GM12892 (cell line): ENCODE results near the gene PRKN.
"Not testable (repeated sequence)": the region's sequence is repeated elsewhere in the genome, so short reads cannot be mapped to it uniquely, and the experiment has no call there.

Source experiments
- DNase-seq: peaks from one replicate; pipeline ENCODE4 v3.0.0; 2011; ENCODE audit not compliant: insufficient read length
- FAIRE-seq: peaks from 2 replicates; lab custom pipeline; 2011; peaks lifted over from hg19 to GRCh38; lab: Jason Lieb, UNC
- POLR2A ChIP-seq: IDR thresholded peaks from 2 replicates; pipeline ENCODE4 v1.6.1; 2011; ENCODE audit warnings: low read depth, low read length, control low read depth
- POLR2AphosphoS5 ChIP-seq: IDR thresholded peaks from 2 replicates; pipeline ENCODE4 v1.6.1; 2011; ENCODE audit warnings: low read depth, low read length, control low read depth
- TAF1 ChIP-seq: IDR thresholded peaks from 2 replicates; pipeline ENCODE4 v1.6.1; 2011; ENCODE audit warnings: low read depth, mild to moderate bottlenecking, control low read depth, low read length, borderline replicate concordance

PRKN gene

DNA sequence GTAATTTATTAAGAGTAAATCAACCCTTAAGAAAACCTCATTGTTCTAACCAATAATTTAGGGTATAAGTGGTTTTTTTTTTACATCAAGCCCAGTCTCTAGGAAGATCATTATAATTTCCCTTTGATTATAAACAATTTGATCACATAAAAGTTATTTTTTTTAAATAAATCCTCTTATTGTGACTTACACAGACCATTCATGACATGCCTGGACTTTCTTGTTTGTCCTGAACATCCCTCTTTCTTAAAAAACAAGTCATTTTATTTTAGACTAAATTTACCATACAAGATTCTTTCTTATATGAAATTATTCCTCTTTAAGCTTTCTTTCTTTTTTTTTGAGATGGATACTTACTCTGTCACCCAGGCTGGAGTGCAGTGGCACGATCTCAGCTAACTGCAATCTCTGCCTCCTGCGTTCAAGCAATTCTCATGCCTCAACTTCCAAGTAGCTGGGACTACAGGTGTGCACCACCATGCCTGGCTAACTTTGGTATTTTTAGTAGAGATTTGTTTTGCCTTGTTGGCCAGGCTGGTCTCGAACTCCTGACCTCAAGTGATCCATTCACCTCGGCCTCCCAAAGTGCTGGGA is 1400.1 kb downstream of the PRKN start:
- TF ChIP-seq POLR2AphosphoS5 (no peak), TAF1 (no peak), POLR2A (no peak)
- DNase-seq (no peak), FAIRE-seq (no peak)

DNA sequence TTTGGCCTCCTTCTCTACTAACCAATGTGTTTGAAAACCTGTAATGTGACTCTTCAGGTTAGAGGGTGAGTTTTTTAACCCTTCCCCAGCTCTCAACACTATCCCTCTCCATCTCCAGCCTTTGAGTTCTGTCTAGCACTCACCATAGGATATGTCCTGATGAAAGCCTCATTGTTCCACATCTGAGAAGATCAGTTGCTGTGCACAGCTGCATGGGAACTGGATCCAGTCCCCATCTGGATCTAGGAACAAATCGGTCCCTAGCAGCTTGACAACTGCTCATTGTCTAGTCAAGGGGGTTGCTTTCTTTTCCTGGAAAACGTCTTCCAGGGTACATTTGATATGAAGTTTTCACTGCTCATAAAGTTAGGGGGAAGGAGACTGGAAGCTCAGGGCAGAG is 1408.3 kb downstream of the PRKN start:
- DNase-seq, result no peak
- no peak for TF ChIP-seq TAF1
- TF ChIP-seq POLR2A, result no peak
- FAIRE-seq, result no peak

DNA sequence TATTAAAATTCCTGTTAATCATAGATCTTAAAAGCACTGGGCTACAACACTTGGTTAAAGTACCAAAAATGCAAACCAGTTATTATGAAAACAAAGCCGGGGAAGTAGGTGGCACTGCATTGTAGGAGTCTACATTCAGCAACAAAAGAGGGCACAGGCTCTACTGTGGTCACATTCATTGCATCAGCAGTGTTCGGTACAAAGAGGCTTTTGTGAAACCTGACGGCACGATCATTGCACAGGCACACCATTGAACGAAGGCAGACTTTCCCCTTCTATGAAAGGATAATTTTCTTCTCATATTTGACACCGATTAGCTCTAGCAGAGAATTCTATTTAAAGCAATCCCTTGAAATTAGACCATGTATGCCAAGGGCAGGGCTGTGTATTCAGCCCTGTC is 1409.1 kb downstream of the PRKN start:
- FAIRE-seq (no peak), DNase-seq (no peak)
- TF ChIP-seq POLR2A (no peak), TAF1 (no peak), POLR2AphosphoS5 (no peak)

DNA sequence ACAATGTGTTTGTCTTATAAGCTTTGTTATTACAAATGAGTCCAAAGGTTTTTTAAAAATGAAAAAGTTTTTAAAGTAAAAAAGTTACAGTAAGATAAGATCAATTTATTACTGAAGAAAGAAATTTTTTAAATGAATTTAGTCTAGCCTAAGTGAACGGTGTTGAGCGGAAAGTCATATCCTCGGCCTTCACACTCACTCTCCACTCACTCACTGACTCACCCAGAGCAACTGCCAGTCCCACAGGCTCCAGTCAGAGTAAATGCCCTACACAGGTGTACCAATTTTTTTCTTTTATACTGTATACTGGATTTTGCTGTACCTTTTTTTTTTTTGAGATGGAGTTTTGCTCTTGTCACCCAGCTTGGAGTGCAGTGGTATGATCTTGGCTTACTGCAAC is 1411.0 kb downstream of the PRKN start:
- no peak for FAIRE-seq
- TF ChIP-seq POLR2A, result no peak
- TF ChIP-seq TAF1, result no peak
- no peak for TF ChIP-seq POLR2AphosphoS5
- DNase-seq, result no peak

DNA sequence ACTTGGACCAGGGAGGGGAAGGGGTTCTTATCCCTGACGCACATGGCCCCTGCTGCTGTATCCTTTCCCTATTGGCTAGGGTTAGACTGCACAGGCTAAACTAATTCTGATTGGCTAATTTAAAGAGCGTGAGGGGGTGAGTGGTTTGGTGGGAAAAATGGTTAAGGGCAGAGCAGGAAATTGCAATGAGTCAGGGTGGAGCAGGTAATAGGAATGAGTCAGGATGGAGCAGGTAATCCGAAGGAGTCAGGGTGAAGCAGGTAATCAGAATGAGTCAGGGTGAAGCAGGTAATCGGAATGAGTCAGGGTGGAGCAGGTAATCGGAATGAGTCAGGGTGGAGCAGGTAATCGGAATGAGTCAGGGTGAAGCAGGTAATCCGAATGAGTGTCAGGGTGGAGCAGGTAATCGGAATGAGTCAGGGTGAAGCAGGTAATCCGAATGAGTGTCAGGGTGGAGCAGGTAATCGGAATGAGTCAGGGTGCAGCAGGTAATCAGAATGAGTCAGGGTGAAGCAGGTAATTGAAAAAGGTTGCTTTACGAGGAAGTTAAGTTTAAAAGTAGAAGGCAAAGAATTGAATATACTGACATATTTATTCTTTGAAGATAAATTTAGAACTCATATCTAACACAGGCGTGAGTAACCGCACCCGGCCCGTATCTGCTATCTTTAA is 1412.2 kb downstream of the PRKN start:
- DNase-seq, FAIRE-seq: not testable (repeated sequence)

DNA sequence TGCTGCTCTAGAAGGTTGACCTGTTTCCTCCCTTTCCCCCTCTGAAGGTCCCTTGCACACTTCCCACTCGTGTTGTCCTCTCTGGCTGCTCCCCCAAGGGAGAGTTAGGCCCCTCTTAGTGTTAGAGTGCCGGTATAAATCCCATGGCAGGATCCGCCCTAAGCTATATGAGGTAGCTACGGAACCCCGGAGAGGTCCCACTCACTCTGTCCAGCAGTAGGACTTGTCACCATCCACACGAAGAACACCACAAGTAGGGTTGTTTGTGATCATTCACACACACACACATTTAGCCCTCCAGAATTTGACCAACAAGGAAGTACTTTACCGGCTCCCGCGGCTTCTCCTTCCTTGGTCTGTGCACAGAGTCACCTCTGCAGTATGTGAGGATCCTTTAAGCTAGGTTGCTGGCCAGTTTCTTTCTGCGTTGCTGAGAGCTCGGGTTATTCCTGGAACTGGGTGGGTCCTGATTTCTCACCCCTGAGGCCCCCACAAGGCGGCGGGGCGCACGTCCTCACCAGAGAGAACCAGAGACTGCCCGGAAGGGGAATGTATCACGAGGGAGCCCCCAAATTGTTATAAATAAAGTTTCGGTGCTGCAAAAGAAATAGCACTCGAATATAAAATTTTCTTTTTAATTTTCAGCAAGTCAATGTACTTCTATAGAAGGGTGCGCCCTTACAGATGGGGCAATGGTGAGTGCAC is 1412.9 kb downstream of the PRKN start:
- not testable (repeated sequence) for FAIRE-seq, DNase-seq

DNA sequence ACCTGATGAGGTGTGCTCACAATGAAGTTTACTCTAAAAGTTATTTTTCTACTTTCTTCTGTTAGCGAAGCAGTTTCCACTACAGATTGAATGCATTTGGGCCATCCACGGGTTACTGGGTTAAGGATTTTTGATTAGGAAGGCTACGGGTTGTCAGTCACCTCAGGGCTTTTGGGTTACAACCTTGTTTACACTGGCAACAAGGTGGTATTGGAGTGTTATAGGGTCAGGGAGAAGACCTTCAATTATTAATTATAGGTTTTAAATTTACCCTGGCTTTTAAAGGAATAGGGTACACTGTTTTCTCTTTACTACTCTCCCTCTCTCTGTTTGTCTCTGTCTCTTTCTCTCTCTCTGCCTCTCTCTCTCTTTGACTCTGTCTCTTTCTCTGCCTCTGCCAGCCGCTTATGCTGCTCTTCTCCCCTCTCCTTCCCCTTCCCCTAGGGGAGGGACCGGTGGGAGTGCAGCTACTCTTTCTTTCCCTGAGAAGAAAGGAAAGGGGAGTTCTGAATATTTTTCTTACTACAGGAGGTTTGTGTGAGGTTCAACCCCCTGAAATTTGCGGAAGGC is 1413.5 kb downstream of the PRKN start:
- DNase-seq (no peak), FAIRE-seq (no peak)
- no peak for TF ChIP-seq POLR2AphosphoS5
- TF ChIP-seq TAF1, result no peak
- TF ChIP-seq POLR2A, result no peak

DNA sequence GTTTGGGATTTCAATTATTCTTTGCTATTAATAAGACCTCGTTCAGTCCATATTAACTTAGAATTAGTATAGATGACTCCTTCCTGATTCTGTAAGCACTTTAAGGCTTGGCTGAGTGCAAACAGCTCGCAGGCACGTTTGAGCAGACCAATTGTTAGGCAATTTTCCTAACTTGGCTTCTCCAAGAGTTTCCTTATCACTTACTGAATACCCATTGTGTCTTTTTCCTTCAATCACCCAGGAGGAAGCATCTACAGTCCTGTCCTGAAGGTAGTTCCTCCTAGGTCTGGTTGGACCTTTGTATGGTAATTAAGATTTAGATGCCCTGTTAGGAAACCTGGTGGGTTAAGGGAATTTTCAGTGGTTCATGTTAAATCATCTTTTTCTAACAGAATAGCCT is 1414.1 kb downstream of the PRKN start:
- DNase-seq, FAIRE-seq: not testable (repeated sequence)

DNA sequence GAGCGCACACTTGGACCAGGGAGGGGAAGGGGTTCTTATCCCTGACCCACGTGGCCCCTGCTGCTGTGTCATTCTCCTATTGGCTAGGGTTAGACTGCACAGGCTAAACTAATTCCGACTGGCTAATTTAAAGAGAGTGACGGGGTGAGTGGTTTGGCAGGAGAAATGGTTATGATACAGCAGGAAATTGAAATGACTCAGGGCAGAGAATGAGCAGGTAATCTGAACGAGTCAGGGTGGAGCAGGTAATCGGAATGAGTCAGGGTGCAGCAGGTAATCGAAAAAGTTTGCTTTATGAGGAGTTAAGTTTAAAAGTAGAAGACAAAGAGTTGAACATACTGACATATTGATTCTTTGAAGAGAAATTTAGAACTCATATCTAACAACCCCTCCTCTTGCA is 1417.8 kb downstream of the PRKN start:
- DNase-seq, FAIRE-seq: not testable (repeated sequence)

DNA sequence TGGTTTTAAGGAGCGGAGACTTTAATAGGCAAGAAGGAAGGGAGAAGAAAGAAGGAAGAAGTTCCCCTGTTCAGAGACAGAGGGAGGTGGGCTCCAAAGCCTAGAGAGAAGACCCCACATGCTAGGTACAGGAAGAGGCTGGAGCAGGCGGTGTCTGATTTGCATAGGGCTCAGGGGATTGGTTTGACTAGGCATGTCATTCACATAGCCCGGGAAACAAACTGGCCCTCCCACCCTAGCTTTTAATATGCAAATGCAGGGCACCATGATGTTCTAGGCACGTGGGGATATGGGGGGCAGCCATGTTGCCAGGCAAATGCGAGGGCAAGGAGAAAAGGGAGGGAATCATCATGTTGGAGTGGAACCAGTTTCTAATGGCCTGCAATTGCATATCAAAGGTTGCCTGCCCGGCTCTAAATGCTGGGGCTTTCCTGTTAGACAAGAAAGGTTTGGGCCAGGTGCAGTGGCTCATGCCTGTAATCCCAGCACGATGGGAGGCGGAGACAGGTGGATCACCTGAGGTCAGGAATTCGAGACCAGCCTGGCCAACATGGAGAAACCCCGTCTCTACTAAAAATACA is 1419.4 kb downstream of the PRKN start:
- FAIRE-seq, result no peak
- TF ChIP-seq POLR2AphosphoS5, result no peak
- no peak for TF ChIP-seq TAF1
- no peak for TF ChIP-seq POLR2A
- DNase-seq, result no peak

DNA sequence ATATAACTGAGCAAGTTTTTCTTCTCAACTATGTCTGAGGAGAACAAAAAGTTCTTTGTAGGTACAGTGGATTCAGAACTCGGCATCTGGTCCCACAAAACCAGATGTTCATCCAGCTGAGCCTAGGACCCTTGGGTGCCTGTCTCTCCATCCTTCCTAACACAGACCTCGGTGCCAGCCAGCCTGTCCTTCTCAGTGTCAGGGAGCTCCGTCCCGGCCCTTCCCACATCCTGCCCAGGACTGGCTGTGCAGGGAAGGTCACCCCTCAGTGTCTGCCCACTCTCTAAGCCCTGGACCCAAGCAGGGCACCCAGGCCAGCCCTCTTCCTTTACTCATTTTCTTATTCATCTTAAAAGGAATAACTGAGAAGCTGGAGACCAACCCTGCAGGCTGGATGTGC is 1421.7 kb downstream of the PRKN start:
- TF ChIP-seq POLR2A (no peak), TAF1 (no peak), POLR2AphosphoS5 (no peak)
- no peak for FAIRE-seq
- no peak for DNase-seq

DNA sequence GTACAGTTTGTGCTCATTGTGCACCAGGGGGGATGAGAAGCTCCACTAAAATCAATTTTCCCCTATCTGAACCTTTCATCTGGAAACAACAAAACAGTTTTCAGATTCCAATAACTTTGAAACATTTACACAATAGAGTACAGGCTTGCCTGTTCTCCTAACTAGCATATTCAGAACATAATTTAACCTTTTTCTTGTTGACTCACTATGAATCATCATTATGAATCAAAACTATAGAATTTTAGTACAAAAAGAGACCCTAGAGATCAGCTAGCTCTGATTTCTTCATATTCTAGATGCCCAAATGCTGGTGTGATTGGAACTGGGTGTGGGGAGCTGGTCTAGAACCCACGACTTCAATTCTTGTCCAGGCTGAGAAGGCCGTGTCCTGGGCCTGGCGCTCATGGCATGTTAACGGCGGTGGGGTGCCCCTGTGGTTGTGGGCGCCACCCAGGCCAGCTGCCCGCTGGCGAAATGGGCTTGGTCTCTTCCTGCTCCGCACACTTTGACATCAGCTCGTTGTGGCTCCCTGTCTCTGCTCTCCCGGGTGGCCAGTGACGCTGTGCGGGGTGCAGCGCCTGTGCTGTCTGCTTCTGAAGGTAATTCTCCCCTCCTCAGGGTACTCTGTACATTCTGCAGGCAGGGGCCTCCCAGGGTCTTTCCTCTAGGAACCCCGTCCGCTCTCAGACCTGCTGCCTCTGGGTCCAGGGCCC is 1423.8 kb downstream of the PRKN start:
- FAIRE-seq, result no peak
- no peak for DNase-seq
- TF ChIP-seq POLR2AphosphoS5, result no peak
- TF ChIP-seq POLR2A, result no peak
- no peak for TF ChIP-seq TAF1
